ENCODE results near the gene PLSCR4. TPM values are rescaled to one million over a fixed set of nuclear protein-coding genes. Genes with fewer than 3 reads are reported as not detected.

PLSCR4 gene
- total RNA-seq, 1 donor from 2014 or later = 11.3 TPM

DNA sequence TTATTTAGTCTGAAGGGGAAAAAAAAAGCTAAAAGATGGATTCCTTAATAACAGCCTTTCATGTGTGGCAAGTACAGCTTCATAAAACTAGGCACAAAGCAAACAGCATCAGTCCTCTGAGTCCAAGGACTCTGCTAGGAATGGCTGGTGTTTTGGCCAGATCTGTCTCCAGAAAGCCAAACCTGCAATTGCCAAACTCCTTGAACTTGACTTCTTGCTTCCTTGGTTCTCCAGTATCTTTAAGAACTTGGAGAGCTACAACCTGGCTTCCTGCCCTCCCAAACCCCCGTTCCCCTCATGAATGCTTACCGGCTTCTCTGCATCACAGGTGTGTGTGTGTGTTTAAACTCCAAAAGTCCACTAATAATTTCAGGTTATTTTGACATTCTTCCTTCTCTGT is 88.3 kb downstream of the PLSCR4 start:
- Mint-ChIP-seq H3K27ac (ENCODE audit: unreplicated experiment) (no peak overlapping the region), H3K27me3 (ENCODE audit: unreplicated experiment) (no peaks in the 10 kb centered on the region), H3K4me3 (ENCODE audit: unreplicated experiment) (peak overlapping the region; percentile 90), H3K4me1 (ENCODE audit: unreplicated experiment) (peaks cover 38% of the 10 kb centered on the region), H3K9me3 (ENCODE audit: unreplicated experiment) (no peaks in the 10 kb centered on the region), H3K36me3 (ENCODE audit: low read depth, unreplicated experiment) (no peaks in the 10 kb centered on the region)
- DNase-seq (ENCODE audit: low spot score) = no peak
- TF ChIP-seq CTCF (IDR thresholded peaks at IDR 0.05; ENCODE audit: unreplicated experiment) = no peak

DNA sequence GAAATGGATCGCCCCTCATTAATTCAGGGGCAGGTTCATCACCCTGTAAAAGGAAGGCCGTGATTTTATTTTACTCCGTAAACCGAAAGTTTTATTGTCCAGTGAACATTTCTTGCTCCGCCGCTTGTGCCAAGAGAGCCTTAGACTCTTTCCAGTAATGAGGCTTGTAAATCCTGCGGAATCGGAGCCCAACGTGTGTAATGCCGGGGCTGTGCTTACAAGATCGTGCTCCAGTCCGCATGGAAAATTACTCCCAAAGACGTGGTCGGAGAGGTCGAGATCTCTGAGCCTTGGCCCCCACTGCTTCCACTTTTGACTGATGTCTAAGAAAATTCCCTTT is 89.3 kb downstream of the PLSCR4 start:
- H3K27ac Mint-ChIP-seq (ENCODE audit: unreplicated experiment) = peak overlapping the region; percentile 82
- H3K4me1 Mint-ChIP-seq (ENCODE audit: unreplicated experiment) = peaks cover 44% of the 10 kb centered on the region
- H3K9me3 Mint-ChIP-seq (ENCODE audit: unreplicated experiment) = no peaks in the 10 kb centered on the region
- peak overlapping the region; percentile 90 for H3K4me3 Mint-ChIP-seq (ENCODE audit: unreplicated experiment)
- no peak for DNase-seq (ENCODE audit: low spot score)
- TF ChIP-seq CTCF (IDR thresholded peaks at IDR 0.05; ENCODE audit: unreplicated experiment) = no peak
- no peaks in the 10 kb centered on the region for H3K36me3 Mint-ChIP-seq (ENCODE audit: low read depth, unreplicated experiment)
- H3K27me3 Mint-ChIP-seq (ENCODE audit: unreplicated experiment) = no peaks in the 10 kb centered on the region

DNA sequence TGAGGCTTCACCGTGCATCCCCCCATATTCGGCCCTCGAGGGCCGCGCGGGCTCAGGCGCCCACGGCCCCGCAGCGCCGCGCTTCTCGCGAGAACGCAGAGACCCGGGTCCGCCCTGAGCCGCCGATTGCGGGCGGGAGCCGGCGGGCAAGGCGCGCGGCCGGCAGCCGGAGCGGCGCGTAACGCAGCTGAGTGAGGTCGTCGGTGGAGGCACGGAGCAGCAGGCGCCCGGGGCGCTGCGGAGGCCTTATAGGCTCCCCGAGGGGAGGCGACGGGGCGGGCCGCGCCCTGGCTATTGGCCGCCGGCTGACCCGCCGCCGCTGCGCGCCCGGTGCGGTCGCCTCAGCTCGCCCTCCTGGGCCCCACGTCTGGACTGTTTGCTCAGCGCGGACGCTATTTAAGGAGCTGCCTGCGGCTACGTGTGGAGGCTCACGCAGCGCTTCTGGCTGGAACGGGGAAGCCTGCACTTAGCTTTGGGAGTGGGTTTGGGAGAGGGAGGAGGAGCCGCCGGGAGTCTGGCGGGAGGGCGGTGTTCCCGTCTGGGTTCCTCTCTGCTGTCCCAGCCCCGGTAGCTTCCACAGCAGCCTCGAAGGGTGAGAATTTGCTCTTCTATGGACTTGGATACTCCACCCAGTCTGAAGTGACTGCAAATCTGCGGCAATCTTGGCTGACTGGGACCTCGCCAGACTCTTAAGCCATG is 89.8 kb downstream of the PLSCR4 start, which contains the start of gene PLOD2:
Gene PLOD2 (minus strand): TSS at position 221 of the 699 bp plus-strand sequence. CDS start 195 bp downstream, at position 26.
- Mint-ChIP-seq H3K27ac (ENCODE audit: unreplicated experiment) (peak within 1 kb of the TSS; percentile 89), H3K9me3 (ENCODE audit: unreplicated experiment) (no peaks in the 10 kb centered on the region), H3K27me3 (ENCODE audit: unreplicated experiment) (no peaks in the 10 kb centered on the region), H3K36me3 (ENCODE audit: low read depth, unreplicated experiment) (no peaks in the 10 kb centered on the region), H3K4me3 (ENCODE audit: unreplicated experiment) (peak within 1 kb of the TSS; percentile 97), H3K4me1 (ENCODE audit: unreplicated experiment) (peaks cover 48% of the 10 kb centered on the region)
- no peak for TF ChIP-seq CTCF (IDR thresholded peaks at IDR 0.05; ENCODE audit: unreplicated experiment)
- peak; percentile 75 for DNase-seq (ENCODE audit: low spot score)

- H3K27me3 Mint-ChIP-seq (ENCODE audit: unreplicated experiment) = no peaks in the 10 kb centered on the region
- no peaks in the 10 kb centered on the region for H3K36me3 Mint-ChIP-seq (ENCODE audit: low read depth, unreplicated experiment)
- H3K4me1 Mint-ChIP-seq (ENCODE audit: unreplicated experiment) = peaks cover 48% of the 10 kb centered on the region
- H3K27ac Mint-ChIP-seq (ENCODE audit: unreplicated experiment) = peak overlapping the region; percentile 89
- H3K4me3 Mint-ChIP-seq (ENCODE audit: unreplicated experiment) = peak overlapping the region; percentile 97
- no peak for TF ChIP-seq CTCF (IDR thresholded peaks at IDR 0.05; ENCODE audit: unreplicated experiment)
- no peaks in the 10 kb centered on the region for H3K9me3 Mint-ChIP-seq (ENCODE audit: unreplicated experiment)
- peak; percentile 60 for DNase-seq (ENCODE audit: low spot score)
Measured at GRCh38 chr3:146160321-146160963, 90.5 kb downstream of the PLSCR4 start.
